Activated CD4-positive, alpha-beta T cell treated with anti-CD3 and anti-CD28 coated beads, Interleukin-2, Interleukin-4, amounts not matched to agents 100 ng/mL and 50 ng/mL, durations not matched to agents 16 hours and 8 hours (primary cell): Measurements from ENCODE around the gene EIF4E1B.

ENCODE experiments used
- DNase-seq: peaks from one replicate; pipeline ENCODE4 v3.0.0-alpha.2; 2020; ENCODE audit warnings: low spot score

Gene EIF4E1B

DNA sequence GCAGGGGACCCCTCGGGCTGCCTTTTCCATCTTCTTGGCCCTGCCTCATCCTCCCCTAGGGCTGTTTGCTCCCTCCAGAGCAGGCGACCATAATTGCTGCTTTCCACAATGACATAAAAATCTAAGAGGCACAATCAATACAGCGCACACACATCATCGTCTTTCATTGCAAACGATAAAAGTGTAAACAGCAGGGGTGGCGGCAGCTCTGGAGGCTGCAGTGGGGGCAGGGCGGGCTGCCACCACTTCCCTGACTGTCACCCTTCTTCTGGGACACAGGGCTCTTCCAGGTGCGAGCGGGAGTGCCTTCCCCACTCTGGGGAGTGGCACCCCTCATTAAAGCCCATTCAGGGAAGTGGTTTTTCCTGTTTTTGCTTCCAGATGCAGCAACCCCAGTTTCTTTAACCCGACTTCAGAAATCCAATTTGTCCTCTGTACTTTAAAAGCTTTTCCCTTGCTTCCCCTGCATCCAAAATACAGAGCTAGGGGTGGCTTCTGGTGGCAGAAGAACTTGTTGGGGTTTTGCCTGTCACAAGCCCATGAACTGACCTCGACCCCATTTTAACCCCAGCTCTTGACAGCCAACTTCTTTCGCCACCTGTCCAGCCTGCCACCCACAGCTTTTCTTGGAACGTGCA, 62.5 kb downstream of the EIF4E1B start:
- DNase-seq: no peak

DNA sequence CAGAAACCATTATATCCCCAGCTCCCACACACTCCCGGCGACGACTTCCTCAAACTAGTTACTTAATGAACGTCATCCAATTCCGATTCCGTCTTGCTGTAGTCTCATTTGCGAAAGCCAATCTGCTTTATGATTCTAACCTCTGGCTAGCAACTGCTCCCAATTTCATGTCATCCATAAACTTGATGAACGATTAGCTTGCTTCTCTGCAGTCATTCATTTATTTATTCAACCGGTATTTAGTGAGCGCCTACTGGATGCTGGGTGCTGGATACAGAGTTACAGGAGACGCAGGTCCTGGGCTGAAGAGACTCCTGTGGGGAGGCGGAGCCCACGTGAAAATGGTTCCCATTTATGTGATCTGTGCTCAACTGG, 63.0 kb downstream of the EIF4E1B start:
- no peak for DNase-seq

DNA sequence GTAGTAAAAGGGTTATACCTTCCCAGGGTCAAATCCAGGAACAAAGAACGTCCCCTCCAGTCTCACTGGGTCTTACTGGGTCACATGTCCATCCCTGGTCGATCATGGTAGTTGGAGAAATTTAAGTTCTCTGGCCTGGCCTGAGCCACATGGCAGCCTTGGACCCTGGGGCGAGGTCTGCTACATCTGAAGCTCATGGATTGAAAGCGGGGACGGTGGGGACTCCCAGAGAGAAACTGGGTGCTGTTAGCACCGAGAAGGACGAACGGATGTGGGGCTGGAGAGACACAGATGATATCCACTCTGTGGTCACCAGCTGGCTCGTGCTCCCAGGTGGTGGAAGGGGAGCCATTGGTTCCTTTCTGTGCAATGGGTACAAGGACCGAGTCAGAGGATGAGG, 63.7 kb downstream of the EIF4E1B start:
- DNase-seq: no peak

DNA sequence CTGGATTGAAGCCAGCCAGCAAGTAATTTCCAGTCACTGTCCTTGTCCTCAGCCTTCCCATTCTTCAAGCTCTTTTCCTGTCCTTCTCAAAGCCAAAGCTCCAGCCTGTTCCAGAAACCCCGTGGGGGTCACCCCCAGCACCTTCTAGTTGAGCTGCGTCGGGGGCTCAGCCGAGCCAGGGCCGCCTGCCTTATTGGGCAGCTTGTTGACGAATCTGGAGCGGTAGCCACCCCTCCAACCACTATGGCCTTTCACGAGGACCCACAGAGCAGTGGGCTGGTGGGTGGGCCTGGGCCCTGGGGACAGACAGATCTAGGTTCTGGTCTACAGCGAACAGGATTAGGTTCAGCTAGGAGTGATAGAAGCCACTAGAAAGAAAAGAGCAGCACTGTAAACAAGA, 64.2 kb downstream of the EIF4E1B start:
- no peak for DNase-seq

DNA sequence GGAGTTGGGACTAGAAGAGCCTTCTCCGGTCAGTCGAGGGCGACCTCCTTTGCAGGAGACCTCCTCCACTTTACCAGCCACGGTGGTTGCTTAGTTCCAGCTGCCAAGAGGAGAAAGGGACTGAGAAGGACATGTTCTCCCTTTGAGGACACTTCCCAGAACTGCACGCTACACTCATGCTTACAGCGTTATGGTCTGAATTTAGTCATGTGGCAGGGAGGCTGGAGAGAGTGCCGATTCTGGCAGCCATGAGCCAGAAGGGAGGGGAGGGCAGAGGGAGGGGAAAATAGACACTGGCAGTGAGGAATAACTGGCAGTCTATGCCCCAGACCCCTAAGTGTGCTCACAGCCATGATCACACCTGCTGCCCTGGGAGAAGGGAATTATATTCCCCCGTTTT, 64.6 kb downstream of the EIF4E1B start:
- DNase-seq: no peak
